Mammary epithelial cell (primary cell): ENCODE measurements around the gene ZBED1.

Experiments
- CTCF ChIP-seq, 2 donors: IDR thresholded peaks in 1 of 2; conservative IDR thresholded peaks in 1 of 2; 2 replicates each; pipeline ENCODE4 v1.5.1; 2011 to 2012; ENCODE audit warnings: inconsistent platforms in 2 of 2, low read length in 2 of 2, mild to moderate bottlenecking in 2 of 2, control low read depth in 1 of 2, low read depth in 1 of 2; ENCODE audit not compliant: insufficient read depth in 1 of 2; ENCODE audit errors: extremely low read depth in 1 of 2
- EZH2 ChIP-seq: IDR thresholded peaks from 2 replicates; pipeline ENCODE4 v1.6.1; 2012; ENCODE audit warnings: low read length, inconsistent platforms, borderline replicate concordance

- TF ChIP-seq EZH2 (no peak), CTCF (conservative IDR thresholded peaks at IDR 0.05 in 1 of 2, IDR thresholded peaks at IDR 0.05 in 1 of 2; ENCODE audit: extremely low read depth in 1 of 2, insufficient read depth in 1 of 2, low read depth in 1 of 2, low read length in 2 of 2) (no peak)
These were observed 12.4 kb upstream of the ZBED1 start for GRCh38 chrX:2513121-2513664.
